Stomach (tissue), 9 donors: ENCODE measurements around the gene ABCC8. TPM values are rescaled to one million over a fixed set of nuclear protein-coding genes. Genes with fewer than 3 reads are reported as not detected.

Source experiments
- DNase-seq, 2 donors: peaks; one replicate each; pipeline versions ENCODE4 v3.0.0 to v3.0.0-alpha.2; 2013 to 2019
- H3K27ac ChIP-seq, 5 donors: fragments of 200-600 bp in 4 of 5; sonication (generic) in 4 of 5; one replicate each; pipeline ENCODE4 v1.5.1; 2013 to 2019; ENCODE audit warnings: mild to moderate bottlenecking in 1 of 5, moderate library complexity in 1 of 5
- H3K27me3 ChIP-seq, 3 donors: fragments of 200-600 bp; sonication (generic); one replicate each; pipeline ENCODE4 v1.5.1; 2017 to 2019; ENCODE audit warnings: mixed run types in 1 of 3
- H3K36me3 ChIP-seq, 4 donors: fragments of 200-600 bp; sonication (generic); 1 replicate in 3 of 4; 2 replicates in 1 of 4; pipeline ENCODE4 v1.5.1; 2016 to 2019
- H3K4me1 ChIP-seq, 4 donors: fragments of 200-600 bp; sonication (generic); one replicate each; pipeline ENCODE4 v1.5.1; 2016 to 2019
- H3K4me3 ChIP-seq, 4 donors: fragments of 200-600 bp; sonication (generic) in 3 of 4; one replicate each; pipeline ENCODE4 v1.5.1; 2016 to 2019; ENCODE audit warnings: mild to moderate bottlenecking in 1 of 4
- H3K9me3 ChIP-seq, 4 donors: fragments of 200-600 bp; sonication (generic); one replicate each; pipeline ENCODE4 v1.5.1; 2016 to 2019
- CTCF ChIP-seq, 7 experiments: fragments of 450-650 bp in 4 of 7; fragments of 200-600 bp in 3 of 7; sonication (generic) in 3 of 7; IDR thresholded peaks; one replicate each; pipeline ENCODE4 v1.5.1; 2016 to 2019; ENCODE audit warnings: antibody characterized with exemption in 7 of 7, control low read depth in 2 of 7, mild to moderate bottlenecking in 1 of 7
- EP300 ChIP-seq: sonication (generic); formaldehyde crosslinking; IDR thresholded peaks from one replicate; pipeline ENCODE4 v1.6.1; 2017; ENCODE audit warnings: antibody characterized with exemption
- POLR2A ChIP-seq, 4 donors: fragments of 450-650 bp; IDR thresholded peaks; one replicate each; pipeline ENCODE4 v1.6.1; 2016; ENCODE audit warnings: antibody characterized with exemption in 4 of 4, control low read depth in 2 of 4, mild to moderate bottlenecking in 1 of 4, moderate library complexity in 1 of 4
- POLR2AphosphoS5 ChIP-seq, 3 donors: sonication (generic); formaldehyde crosslinking; IDR thresholded peaks; one replicate each; pipeline ENCODE4 v1.6.1; 2016; ENCODE audit warnings: antibody characterized with exemption in 3 of 3
- WGBS, 5 donors: extraction: QIAGEN DNeasy Blood & Tissue Kit in 3 of 5; methylation state at CpG; one replicate each; pipeline versions ENCODE4 v1.1.5 to v1.1.7; 2013 to 2018; 5-methylcytosine and 5-hydroxymethylcytosine counted together
- intact Hi-C: fragments of 100-400 bp; cut with DNase I; formaldehyde crosslinking; loops from one replicate; pipeline ENCODE4 v1.15.1; 2023; ENCODE audit warnings: low total_unique reads
- polyA plus RNA-seq, 3 donors: library from polyadenylated mRNA; stranded (reverse); fragments of 200-250 nt; gene quantifications; one replicate each; pipeline ENCODE4 v1.2.3, GENCODE V29; 2013
- total RNA-seq, 5 donors: library from RNA; depleted of rRNA; stranded (reverse); fragments of >200 nt; gene quantifications; one replicate each; pipeline versions ENCODE4 v1.1.0 to v1.2.3, GENCODE V29; 2014 to 2016
- donor health status: healthy with polysubstance abuse.
- donor health status: Bipolar disorder and iron deficiency.
- donor health status: healthy.

ABCC8 gene
- total and polyA plus RNA-seq, 8 donors, result 3.9 to 69.6 (median 32.1) TPM; not detected in 1

DNA sequence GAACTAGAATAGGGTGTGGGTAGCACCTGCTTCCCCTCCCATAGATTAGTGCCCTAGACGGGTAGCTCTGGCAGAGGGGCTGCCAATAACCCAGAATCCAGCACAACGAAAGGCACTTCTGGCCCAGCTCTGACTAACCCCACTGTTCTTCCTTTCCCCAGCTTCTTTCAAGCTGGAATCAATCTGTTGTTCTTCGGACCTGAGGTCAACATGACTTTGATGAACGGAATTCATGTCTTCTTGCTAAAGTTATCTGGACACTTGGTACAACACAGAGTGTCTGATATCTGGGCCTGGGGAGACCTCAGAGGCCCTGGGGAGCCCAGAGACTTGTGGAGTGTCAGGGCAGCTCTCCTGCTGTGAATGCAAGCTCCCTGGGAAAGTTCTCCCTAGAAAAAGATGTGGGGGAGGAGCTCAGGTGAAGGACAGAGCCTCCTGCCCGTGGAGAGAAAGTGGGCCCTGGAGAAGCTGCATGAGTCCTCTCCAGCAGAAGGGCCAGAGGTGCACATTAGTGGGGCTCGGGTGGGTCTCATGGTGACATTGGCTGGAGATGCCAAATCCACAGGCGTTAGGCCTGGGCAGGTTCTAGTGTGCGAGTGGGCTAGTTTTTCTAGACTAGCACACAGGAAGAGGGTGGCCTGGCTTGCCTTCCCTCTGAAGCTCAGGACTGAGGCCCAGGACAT lies 94.5 kb downstream of the ABCC8 start:
- Histone ChIP-seq H3K4me3 (no peak overlapping the region), H3K4me1 (peaks cover 0 to 15% (median 2%) of the 10 kb centered on the region in 4 donors), H3K27ac (no peak overlapping the region), H3K27me3 (no peaks in the 10 kb centered on the region), H3K9me3 (no peaks in the 10 kb centered on the region), H3K36me3 (peaks cover 0 to 13% (median 9%) of the 10 kb centered on the region in 4 donors)
- intact Hi-C loops, result no loop called here
- WGBS, 5 donors, result 69 to 84% (median 80%) methylated on average over 6 to 8 of the region's 8 CpGs
- no peak for DNase-seq
- no peak for TF ChIP-seq POLR2AphosphoS5 (IDR thresholded peaks at IDR 0.05)
- TF ChIP-seq POLR2A (IDR thresholded peaks at IDR 0.05), result no peak
- no peak for TF ChIP-seq CTCF (IDR thresholded peaks at IDR 0.05)
- no peak for TF ChIP-seq EP300

- Histone ChIP-seq H3K36me3 (peaks cover 0 to 16% (median 12%) of the 10 kb centered on the region in 4 donors), H3K4me3 (no peak overlapping the region), H3K27ac (no peak overlapping the region), H3K4me1 (peaks cover 0 to 9% (median under 1%) of the 10 kb centered on the region in 4 donors), H3K9me3 (no peaks in the 10 kb centered on the region), H3K27me3 (no peaks in the 10 kb centered on the region)
- no peak for DNase-seq
- 73 to 86% (median 82%) methylated on average over 4 of the region's 4 CpGs for WGBS, 5 donors
- intact Hi-C loops, result no loop called here
- TF ChIP-seq POLR2AphosphoS5 (IDR thresholded peaks at IDR 0.05) (no peak), EP300 (no peak), CTCF (IDR thresholded peaks at IDR 0.05) (no peak), POLR2A (IDR thresholded peaks at IDR 0.05) (no peak)
Observed at GRCh38 chr11:17381156-17381555, 95.5 kb downstream of the ABCC8 start.

DNA sequence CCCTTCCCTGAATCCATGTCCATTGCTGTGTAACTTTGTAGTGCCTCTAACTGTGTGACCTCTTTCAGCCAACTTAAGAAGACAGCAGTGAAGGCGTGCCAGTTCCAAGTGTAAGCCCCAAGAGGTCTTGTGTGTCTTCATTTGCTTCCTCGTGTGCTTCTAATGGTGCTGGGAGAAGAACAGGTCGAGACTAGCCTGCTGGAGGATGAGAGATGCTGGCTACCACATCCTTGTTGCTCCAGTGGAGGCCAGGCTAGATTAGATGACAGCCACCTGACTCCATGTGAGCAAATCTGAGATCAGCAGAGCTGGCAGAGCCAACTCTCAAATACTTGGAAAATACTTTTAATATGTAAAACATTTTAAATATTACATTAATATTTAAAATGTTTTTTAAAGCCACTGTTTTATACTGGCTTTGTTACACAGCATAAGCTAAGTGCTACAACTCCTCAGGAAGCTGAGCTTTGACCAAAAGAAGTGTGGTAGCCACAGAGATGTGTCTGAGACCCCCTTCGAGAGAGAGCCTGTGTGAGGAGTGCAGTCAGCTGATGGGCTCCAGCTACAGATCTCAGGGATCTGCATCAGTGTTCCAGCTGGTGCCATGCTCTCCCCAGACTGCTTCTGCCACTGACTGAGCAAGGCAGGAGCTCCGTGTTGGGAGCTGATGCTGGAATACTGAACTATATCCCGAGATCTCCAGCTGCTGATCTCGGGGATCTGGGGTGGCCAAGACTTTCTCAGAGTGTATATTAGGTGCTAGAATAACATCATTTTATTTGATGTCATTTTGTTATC lies 97.1 kb downstream of the ABCC8 start:
- TF ChIP-seq CTCF (IDR thresholded peaks at IDR 0.05) (no peak), POLR2A (IDR thresholded peaks at IDR 0.05) (no peak), POLR2AphosphoS5 (IDR thresholded peaks at IDR 0.05) (no peak), EP300 (no peak)
- 82 to 88% (median 85%) methylated on average over 7 of the region's 7 CpGs for WGBS, 5 donors
- intact Hi-C loops, result no loop called here

GRCh38 chr11:17378655-17379054 lies 98.0 kb downstream of the ABCC8 start:
- no peak for TF ChIP-seq CTCF (IDR thresholded peaks at IDR 0.05)
- no peak for TF ChIP-seq POLR2AphosphoS5 (IDR thresholded peaks at IDR 0.05)
- no peak for TF ChIP-seq EP300
- no peak for TF ChIP-seq POLR2A (IDR thresholded peaks at IDR 0.05)
- no peak for DNase-seq
- H3K9me3 ChIP-seq, result peaks cover 0 to 9% (median 6%) of the 10 kb centered on the region in 4 donors
- H3K27ac ChIP-seq, result no peak overlapping the region
- intact Hi-C loops, result no loop called here
- 65 to 80% (median 71%) methylated on average over 2 of the region's 2 CpGs for WGBS, 5 donors
- no peak overlapping the region for H3K4me3 ChIP-seq
- no peaks in the 10 kb centered on the region for H3K27me3 ChIP-seq
- peaks cover 0 to 40% (median 22%) of the 10 kb centered on the region in 4 donors for H3K36me3 ChIP-seq
- H3K4me1 ChIP-seq, result no peaks in the 10 kb centered on the region

More for the DNA sequence above, 97.1 kb downstream of the ABCC8 start:
- Histone ChIP-seq H3K4me1 (no peaks in the 10 kb centered on the region), H3K4me3 (no peak overlapping the region), H3K9me3 (peaks cover 0 to under 1% (median 0%) of the 10 kb centered on the region in 4 donors), H3K27me3 (no peaks in the 10 kb centered on the region), H3K27ac (no peak overlapping the region), H3K36me3 (peaks cover 0 to 31% (median 15%) of the 10 kb centered on the region in 4 donors)
- no peak for DNase-seq
